NCI-H146 (cell line): ENCODE data around the gene C2orf76.
"Not testable (repeated sequence)": the region's sequence is repeated elsewhere in the genome, so short reads cannot be mapped to it uniquely, and the experiment has no call there.

Experiments
- DNase-seq: peaks from one replicate; lab custom pipeline; 2025; lab: John Stamatoyannopoulos, UW

The C2orf76 gene

GRCh38 chr2:119294671-119295070, 72.0 kb downstream of the C2orf76 start:
- no peak for DNase-seq

- DNase-seq = peak; percentile 85
Observed at GRCh38 chr2:119293900-119294299, 72.7 kb downstream of the C2orf76 start.

GRCh38 chr2:119293254-119293653, 73.4 kb downstream of the C2orf76 start:
- DNase-seq = no peak

DNA sequence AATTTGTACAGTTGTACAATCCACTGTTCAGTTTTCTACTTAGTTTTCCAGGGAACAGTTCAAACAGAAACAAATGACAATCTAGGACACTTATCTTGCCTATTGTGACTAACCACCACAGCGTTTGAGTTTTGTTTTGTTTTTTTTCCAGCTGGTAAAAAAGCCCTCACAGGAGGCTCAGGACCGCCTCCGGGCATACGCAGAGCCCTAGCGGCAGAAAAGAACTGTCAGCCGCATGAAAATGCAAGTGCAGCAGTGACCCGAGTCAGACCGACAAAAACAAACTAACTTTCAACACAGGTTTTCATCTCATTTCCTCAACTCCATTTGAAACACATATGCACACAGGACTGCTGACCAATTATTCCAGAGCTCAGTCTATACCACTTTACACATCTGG, 74.4 kb downstream of the C2orf76 start:
- peak; percentile 82 for DNase-seq

DNA sequence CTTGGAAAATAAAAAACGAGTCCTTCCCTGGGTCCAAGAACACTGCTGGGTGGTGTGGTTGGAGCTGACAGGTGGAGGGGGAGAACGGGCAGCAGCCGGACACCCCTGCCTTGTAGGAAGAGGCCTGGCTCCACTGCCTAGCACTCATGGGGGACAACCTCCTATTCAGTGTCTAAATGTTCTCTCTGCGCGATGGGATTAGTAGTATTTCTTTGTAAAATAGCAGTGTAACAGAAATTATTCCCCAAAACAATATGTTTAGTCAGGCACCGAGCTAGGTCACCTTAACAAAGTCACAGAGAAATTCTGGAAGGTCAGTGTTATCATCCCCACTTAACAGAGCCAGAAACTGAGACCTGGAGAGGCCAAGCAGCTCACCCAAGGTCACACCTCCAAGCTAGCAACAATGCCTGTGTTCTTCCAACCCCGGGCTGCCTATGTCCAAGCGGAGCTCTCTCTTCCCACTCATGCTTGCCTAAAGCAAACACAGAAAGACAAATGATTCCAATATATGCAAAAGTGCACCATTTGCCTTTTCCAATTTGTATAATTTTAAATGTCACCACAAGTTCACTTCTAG, 75.0 kb downstream of the C2orf76 start:
- peak; percentile 51 for DNase-seq

- peak; percentile 91 for DNase-seq
Observed at GRCh38 chr2:119290859-119291587, 75.6 kb downstream of the C2orf76 start.

DNA sequence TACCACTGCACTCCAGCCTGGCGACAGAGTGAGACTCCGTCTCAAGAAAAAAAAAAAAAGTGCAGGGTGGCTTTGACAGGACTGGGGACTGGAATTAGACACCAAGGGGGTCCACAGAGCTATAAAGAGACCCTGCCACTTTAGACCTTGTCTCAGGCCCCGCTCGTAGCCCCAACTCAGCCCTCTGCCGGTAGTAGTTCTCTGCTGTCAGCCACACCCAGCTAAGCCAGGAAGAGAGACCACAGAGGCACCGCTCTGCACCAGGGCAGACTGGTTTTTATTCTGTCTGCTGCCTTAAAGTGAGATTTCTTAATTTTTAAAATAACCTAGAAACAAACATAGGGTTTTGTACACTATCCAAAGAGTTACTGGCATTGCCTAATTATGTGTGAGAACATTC, 77.0 kb downstream of the C2orf76 start:
- no peak for DNase-seq

DNA sequence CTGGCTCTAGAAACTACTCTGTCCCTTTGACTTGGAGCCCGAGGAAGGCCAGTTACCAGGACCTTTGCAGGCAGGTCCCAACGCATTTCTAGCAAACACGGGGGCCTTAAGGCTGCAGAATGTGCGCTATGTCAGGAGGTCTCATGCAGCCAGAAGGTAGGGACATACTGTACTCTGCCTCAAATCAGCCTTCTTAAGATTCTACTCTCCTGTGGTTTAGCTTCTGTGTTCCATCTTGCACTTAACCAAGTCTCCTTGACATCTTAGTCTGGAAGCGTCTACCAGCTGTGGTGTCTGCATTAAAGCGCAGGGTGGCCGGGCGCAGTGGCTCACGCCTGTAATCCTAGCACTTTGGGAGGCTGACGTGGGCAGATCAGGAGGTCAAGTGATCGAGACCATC, 77.5 kb downstream of the C2orf76 start:
- DNase-seq = no peak

- no peak for DNase-seq
Observed at GRCh38 chr2:119288576-119288975, 78.1 kb downstream of the C2orf76 start.

DNA sequence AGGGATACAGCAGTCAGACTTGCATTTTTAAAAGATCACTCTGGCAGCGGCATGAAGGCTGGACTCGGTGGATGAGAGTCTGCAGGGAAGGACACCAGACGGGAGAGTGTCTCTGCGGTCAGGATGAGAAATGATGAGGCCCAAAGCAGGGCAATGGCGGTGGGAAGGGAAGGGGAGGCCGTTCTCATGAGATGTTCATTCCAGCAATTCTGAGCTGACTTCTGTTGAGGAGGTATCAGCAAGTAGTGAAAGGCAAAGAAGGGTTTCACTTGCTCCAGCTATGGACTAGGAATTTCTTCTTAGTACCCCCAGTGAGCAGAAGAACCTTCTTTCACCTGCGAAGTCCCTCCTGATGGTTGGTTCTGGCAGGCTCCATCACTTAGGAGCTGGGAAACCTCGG, 80.0 kb downstream of the C2orf76 start:
- no peak for DNase-seq

- no peak for DNase-seq
Observed at GRCh38 chr2:119283873-119284331, 82.7 kb downstream of the C2orf76 start.

DNA sequence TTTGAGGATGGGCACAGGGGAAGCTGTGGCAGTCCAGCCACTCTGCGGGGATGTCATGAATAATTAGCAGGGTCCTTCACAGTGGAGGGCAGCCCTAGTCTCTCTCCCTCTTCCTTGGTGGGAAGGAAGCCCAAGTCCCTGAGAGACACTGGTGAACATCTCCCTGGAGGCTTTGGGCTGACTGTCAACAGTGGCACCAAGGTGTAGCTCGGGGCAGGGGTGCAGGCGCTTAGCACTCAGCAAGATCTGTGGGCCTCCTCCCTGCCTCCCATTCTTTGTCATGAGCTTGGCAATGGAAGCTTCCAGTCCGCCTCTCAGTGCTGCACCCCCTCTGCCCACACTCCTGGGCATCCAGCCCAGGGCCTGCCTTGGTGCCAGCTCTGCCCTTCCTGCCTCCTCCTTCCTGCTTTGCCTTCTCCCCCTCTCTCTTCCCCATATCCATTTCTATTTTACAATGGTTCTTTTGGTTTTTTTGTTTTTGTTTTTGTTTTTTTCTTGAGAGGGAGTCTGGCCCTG, 83.6 kb downstream of the C2orf76 start:
- DNase-seq = no peak

DNA sequence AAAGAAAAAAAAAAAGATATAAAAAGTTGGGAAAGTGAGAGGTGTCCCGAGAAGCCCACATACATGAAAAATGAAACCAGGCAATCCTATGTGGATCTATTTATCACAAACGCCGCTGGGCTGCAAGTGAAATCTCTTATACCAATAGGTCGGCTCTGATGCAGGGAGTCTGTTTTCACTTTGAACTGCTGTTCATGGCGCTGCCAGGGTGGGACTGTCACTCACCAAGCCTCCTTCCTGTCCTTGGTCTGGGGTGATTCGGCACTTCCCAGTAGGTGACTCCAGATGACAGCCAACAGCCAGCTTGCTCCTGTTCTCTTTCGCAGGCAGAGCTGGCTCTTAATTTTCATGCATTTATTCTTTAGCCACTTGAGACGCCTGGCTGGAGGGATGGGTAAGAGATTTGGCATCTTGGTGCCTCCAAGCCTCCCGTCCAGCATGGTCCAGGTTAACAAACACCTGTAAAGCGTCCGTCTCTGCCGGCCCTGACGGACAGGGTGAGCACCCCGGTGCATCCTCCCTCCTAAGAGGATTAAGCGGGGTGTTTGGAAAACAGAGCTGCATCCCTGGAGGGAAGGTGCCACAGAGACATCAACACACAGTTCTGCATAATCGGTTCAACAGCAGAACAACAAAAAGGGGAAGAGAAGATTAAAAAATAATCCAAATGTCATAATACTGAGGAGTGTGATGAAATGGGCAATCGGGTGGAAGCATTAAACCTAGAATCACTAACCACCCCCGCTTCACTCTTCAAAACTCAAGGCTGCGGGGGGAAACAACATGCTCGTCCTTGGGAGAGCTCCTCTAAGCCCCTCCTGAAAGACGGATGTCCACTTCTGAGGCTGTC, 84.3 kb downstream of the C2orf76 start:
- no peak for DNase-seq

GRCh38 chr2:119280680-119281079, 86.0 kb downstream of the C2orf76 start:
- DNase-seq = no peak

GRCh38 chr2:119279666-119280065, 87.0 kb downstream of the C2orf76 start:
- no peak for DNase-seq

DNA sequence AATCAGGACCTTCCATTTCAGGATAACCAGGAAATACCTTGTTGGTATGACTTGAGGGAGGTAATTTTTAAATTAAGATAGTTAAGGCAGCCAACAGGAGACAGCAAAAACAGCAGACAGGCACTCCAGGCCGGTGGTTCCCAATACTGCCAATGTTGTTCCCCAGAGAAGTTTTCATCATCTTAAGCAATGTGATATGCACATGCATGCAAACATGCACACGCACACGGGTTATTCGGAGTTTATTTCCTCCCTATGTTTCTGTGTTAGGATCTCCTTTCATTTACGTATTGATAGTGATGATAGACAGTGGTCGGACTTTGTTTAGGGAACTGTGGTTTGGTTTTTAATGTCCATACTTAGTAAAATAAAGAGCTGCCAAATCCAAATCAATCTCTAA, 87.7 kb downstream of the C2orf76 start:
- no peak for DNase-seq

- DNase-seq = not testable (repeated sequence)
Observed at GRCh38 chr2:119278385-119278784, 88.2 kb downstream of the C2orf76 start.

- DNase-seq = no peak
Observed at GRCh38 chr2:119276864-119277263, 89.8 kb downstream of the C2orf76 start.

DNA sequence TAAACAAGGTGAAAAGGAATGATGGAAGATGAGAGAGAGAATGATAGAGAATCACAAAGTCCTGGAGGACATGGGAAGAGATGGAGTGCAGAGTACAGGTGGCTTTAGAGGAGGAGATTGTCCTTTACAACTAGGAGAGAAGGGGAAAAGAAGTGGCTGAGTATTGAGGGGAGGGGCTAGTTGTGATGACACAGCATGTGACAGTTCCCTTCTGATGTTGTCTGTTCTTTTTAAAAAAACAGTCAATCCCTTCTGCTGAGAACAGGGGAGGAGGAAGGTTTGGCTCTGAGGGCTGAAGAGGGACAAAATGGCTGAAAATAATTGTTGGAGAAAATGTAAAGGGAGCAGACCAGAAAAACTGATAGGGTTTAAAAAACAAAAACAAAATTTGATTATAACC, 99.0 kb downstream of the C2orf76 start:
- DNase-seq = no peak

DNA sequence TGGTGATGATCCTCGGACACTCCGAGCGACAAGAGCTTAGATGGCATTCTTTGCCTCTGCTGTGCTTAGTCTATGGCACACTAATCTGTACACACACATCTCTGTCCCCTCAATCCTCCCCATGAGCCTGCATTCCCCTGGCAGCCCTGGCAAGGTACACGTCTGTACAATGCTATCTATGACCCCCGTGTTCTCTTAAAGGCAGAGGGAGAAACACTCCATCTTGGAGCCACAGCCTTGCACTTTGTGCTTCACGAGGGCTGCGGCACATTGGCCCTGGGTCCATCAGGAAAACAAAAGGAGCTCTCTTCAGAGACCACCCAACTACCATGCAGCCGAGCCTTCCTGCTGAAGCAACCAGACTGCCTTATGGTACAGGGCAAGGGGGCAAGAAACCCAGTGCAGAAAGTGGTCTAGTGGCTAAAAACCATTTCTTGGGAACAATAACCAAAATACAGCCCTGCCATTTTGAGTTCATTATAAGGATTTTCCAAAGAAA, 100.5 kb downstream of the C2orf76 start:
- DNase-seq = no peak

DNA sequence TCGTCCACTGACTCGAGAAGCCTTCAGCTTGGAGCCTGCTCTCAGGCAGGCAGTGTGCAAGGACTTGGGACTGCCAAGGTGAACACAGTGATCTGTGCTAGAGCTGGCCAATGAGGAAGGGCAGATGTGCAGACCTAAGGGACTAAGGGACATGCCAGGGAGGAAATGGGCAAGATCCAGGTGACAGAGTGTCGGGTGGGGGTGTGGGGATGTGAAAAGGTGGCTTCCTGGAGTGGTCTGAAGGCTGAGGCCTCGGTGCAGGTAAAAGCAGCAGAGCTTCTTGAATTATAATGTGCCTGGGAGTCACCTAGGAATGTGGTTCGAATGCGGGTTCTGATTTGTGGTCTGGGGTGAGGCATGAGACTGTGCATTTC, 101.0 kb downstream of the C2orf76 start:
- no peak for DNase-seq
